ENCODE results near the gene SON. TPM values are rescaled to one million over a fixed set of nuclear protein-coding genes. Genes with fewer than 3 reads are reported as not detected.

SON gene
- total RNA-seq, 4 donors from 2014 or later, result 134 to 474 (median 401) TPM

GRCh38 chr21:33586927-33587326 is 44.1 kb downstream of the SON start:
- H3K9me3 ChIP-seq, result no peaks in the 10 kb centered on the region
- no peak overlapping the region for H3K4me3 ChIP-seq
- ATAC-seq, result no peak
- WGBS, 2 donors (ENCODE audit: low coverage in 1 of 2), result 44 to 69% methylated on average over 3 to 4 of the region's 6 CpGs
- no peaks in the 10 kb centered on the region for H3K27me3 ChIP-seq
- TF ChIP-seq EP300 (IDR thresholded peaks at IDR 0.05) (no peak), POLR2AphosphoS5 (IDR thresholded peaks at IDR 0.05) (no peak), CTCF (IDR thresholded peaks at IDR 0.05) (no peak), POLR2A (IDR thresholded peaks at IDR 0.05) (no peak)
- H3K4me1 ChIP-seq, result peaks cover 0 to 15% (median 0%) of the 10 kb centered on the region in 3 donors
- peaks cover 0 to 7% of the 10 kb centered on the region in 2 donors for H3K36me3 ChIP-seq
- H3K27ac ChIP-seq, result no peak overlapping the region

- H3K4me3 ChIP-seq, result peak overlapping the region; percentile 66 to 88
- H3K27ac ChIP-seq, result peak overlapping the region; percentile 69 to 95 (median 92)
- TF ChIP-seq CTCF (IDR thresholded peaks at IDR 0.05) (no peak), POLR2AphosphoS5 (IDR thresholded peaks at IDR 0.05) (no peak), EP300 (IDR thresholded peaks at IDR 0.05) (no peak), POLR2A (IDR thresholded peaks at IDR 0.05) (no peak)
- H3K4me1 ChIP-seq, result peaks cover 0 to 15% (median 0%) of the 10 kb centered on the region in 3 donors
- peak; percentile 33 for ATAC-seq
- H3K27me3 ChIP-seq, result no peaks in the 10 kb centered on the region
- H3K9me3 ChIP-seq, result no peaks in the 10 kb centered on the region
- peaks cover 0 to 9% of the 10 kb centered on the region in 2 donors for H3K36me3 ChIP-seq
- 7% methylated on average over 9 of the region's 57 CpGs; no CpG with 5 or more reads in 1 of the 2 donors for WGBS, 2 donors (ENCODE audit: low coverage in 1 of 2)
These were observed 45.1 kb downstream of the SON start for GRCh38 chr21:33587792-33588484.

- no peaks in the 10 kb centered on the region for H3K9me3 ChIP-seq
- peak within 1 kb of the TSS; percentile 69 to 95 (median 92) for H3K27ac ChIP-seq
- TF ChIP-seq POLR2A (IDR thresholded peaks at IDR 0.05) (peak; percentile 53 to 78), CTCF (IDR thresholded peaks at IDR 0.05) (peak in 3 of 4 experiments; percentile 12 to 44 (median 16)), EP300 (IDR thresholded peaks at IDR 0.05) (no peak), POLR2AphosphoS5 (IDR thresholded peaks at IDR 0.05) (peak; percentile 60)
- H3K36me3 ChIP-seq, result peaks cover 0 to 16% of the 10 kb centered on the region in 2 donors
- peak within 1 kb of the TSS; percentile 66 to 88 for H3K4me3 ChIP-seq
- 0% methylated on average over 1 to 10 of the region's 78 CpGs for WGBS, 2 donors (ENCODE audit: low coverage in 1 of 2)
- no peaks in the 10 kb centered on the region for H3K27me3 ChIP-seq
- peak; percentile 98 for ATAC-seq
- H3K4me1 ChIP-seq, result peaks cover 0 to 15% (median 0%) of the 10 kb centered on the region in 3 donors
These were observed 45.9 kb downstream of the SON start, which contains the start of gene DONSON for GRCh38 chr21:33588485-33589335. Gene DONSON (minus strand): TSS chr21:33588684. CDS start chr21:33588641, 43 bp downstream.

GRCh38 chr21:33598051-33598450 is 55.2 kb downstream of the SON start:
- Histone ChIP-seq H3K27ac (no peak overlapping the region), H3K4me1 (no peaks in the 10 kb centered on the region), H3K9me3 (no peaks in the 10 kb centered on the region), H3K27me3 (no peaks in the 10 kb centered on the region), H3K4me3 (no peak overlapping the region), H3K36me3 (peaks cover 13 to 96% of the 10 kb centered on the region in 2 donors)
- 52 to 71% methylated on average over 1 of the region's 1 CpG for WGBS, 2 donors (ENCODE audit: low coverage in 1 of 2)
- no peak for TF ChIP-seq EP300 (IDR thresholded peaks at IDR 0.05)
- TF ChIP-seq CTCF (IDR thresholded peaks at IDR 0.05), result no peak
- no peak for TF ChIP-seq POLR2AphosphoS5 (IDR thresholded peaks at IDR 0.05)
- TF ChIP-seq POLR2A (IDR thresholded peaks at IDR 0.05), result no peak
- ATAC-seq, result no peak
